Panc1 (cell line): ENCODE data around the gene ADGRD1. TPM values are rescaled to one million over a fixed set of nuclear protein-coding genes. Genes with fewer than 3 reads are reported as not detected.

ENCODE experiments used
- ATAC-seq: fragments of 200-7000 bp; cut with Tn5 transposase; 2 replicates; pipeline ENCODE4 v1.9.1; 2020; ENCODE audit warnings: mild to moderate bottlenecking, moderate library complexity
- BruUV-seq: library from RNA; stranded (reverse); fragments of 400-500 nt; replicated peaks from 2 replicates; lab custom pipeline; 2021; lab: Mats Ljungman, UMichigan
- CTCF ChIA-PET: fragments of 300-600 bp; sonication (Branson Sonifier 250); formaldehyde crosslinking; loops from one replicate; lab custom pipeline; 2022; ENCODE audit warnings: antibody characterized with exemption; lab: Charles Lee
- POLR2A ChIA-PET: fragments of 300-600 bp; sonication (Branson Sonifier 250); formaldehyde crosslinking; loops from one replicate; lab custom pipeline; 2022; ENCODE audit warnings: antibody characterized with exemption; lab: Charles Lee
- DNase-seq: peaks from one replicate; pipeline ENCODE4 v3.0.0-alpha.2; 2010; ENCODE audit warnings: low read depth, low spot score
- H3K27ac ChIP-seq: 2 replicates; pipeline ENCODE4 v1.5.1; 2011; ENCODE audit warnings: mild to moderate bottlenecking, low read length, inconsistent platforms
- H3K27me3 ChIP-seq: fragments of 200-500 bp; sonication (Bioruptor generic); 2 replicates; pipeline ENCODE4 v1.6.0; 2014; ENCODE audit warnings: low read length, inconsistent platforms; ENCODE audit not compliant: control insufficient read depth, insufficient read depth
- H3K36me3 ChIP-seq: fragments of 200-500 bp; sonication (Bioruptor generic); 2 replicates; pipeline ENCODE4 v1.5.1; 2014; ENCODE audit warnings: inconsistent platforms, mild to moderate bottlenecking, low read length, moderate library complexity; ENCODE audit not compliant: control insufficient read depth, insufficient read depth
- H3K4me1 ChIP-seq: 2 replicates; pipeline ENCODE4 v1.5.1; 2011; ENCODE audit warnings: inconsistent platforms, mild to moderate bottlenecking, low read length, moderate library complexity; ENCODE audit not compliant: control insufficient read depth, insufficient read depth
- H3K4me3 ChIP-seq, 2 experiments: 2 replicates each; pipeline ENCODE4 v1.5.1; 2011 to 2012; ENCODE audit warnings: low read depth in 2 of 2, low read length in 2 of 2, mild to moderate bottlenecking in 2 of 2, inconsistent platforms in 1 of 2, moderate library complexity in 1 of 2
- H3K9me3 ChIP-seq: fragments of 200-500 bp; sonication (Bioruptor generic); 2 replicates; pipeline ENCODE4 v1.5.1; 2014; ENCODE audit warnings: low read depth, mild to moderate bottlenecking, inconsistent platforms, low read length, moderate library complexity; ENCODE audit not compliant: control insufficient read depth, insufficient read depth
- CTCF ChIP-seq: fragments of 450-650 bp; IDR thresholded peaks from 2 replicates; pipeline ENCODE4 v1.5.1; 2017; ENCODE audit warnings: mild to moderate bottlenecking
- POLR2AphosphoS5 ChIP-seq: IDR thresholded peaks from 2 replicates; pipeline ENCODE4 v1.6.1; 2012; ENCODE audit warnings: mild to moderate bottlenecking, low read depth, low read length, moderate library complexity
- SIN3A ChIP-seq: IDR thresholded peaks from 2 replicates; pipeline ENCODE4 v1.6.1; 2012; ENCODE audit warnings: low read depth, mild to moderate bottlenecking, low read length, moderate library complexity, borderline replicate concordance; ENCODE audit not compliant: insufficient read depth
- TCF7L2 ChIP-seq: IDR thresholded peaks from 2 replicates; pipeline ENCODE4 v1.6.1; 2011; ENCODE audit warnings: mild to moderate bottlenecking, low read depth, low read length, inconsistent platforms
- in situ Hi-C: cut with HindIII; loops from 2 replicates; pipeline ENCODE4 v1.10.0; 2016; ENCODE audit warnings: low sequenced_read_pairs, low pct_unique_long_range_greater_than_20kb
- intact Hi-C: fragments of 100-400 bp; cut with micrococcal nuclease; formaldehyde crosslinking; loops from one replicate; pipeline ENCODE4 v1.10.0; 2022; ENCODE audit not compliant: unreplicated experiment
- total RNA-seq: library from RNA; stranded (reverse); gene quantifications from one replicate; pipeline ENCODE4 v1.2.1, GENCODE V29; 2021; ENCODE audit not compliant: unreplicated experiment
- TF ChIP-seq, protein P1 (sequence below), 2 experiments: IDR thresholded peaks; 2 replicates each; pipeline ENCODE4 v1.6.1; 2011 to 2012; ENCODE audit warnings: low read depth in 2 of 2, control low read depth in 1 of 2, low read length in 1 of 2, mild to moderate bottlenecking in 1 of 2, moderate library complexity in 1 of 2; ENCODE audit not compliant: insufficient read depth in 1 of 2

ADGRD1 gene
- total RNA-seq, 1 experiment from 2014 or later: 0.21 TPM

- no peaks in the 10 kb centered on the region for H3K9me3 ChIP-seq
- in situ Hi-C loops (no loop called here), intact Hi-C loops (no loop called here)
- peaks cover 5% of the 10 kb centered on the region; the same call in 1 of the 2 replicates for H3K27me3 ChIP-seq
- BruUV-seq: no TSS peak
- TF ChIP-seq POLR2AphosphoS5: no peak
- no peak for TF ChIP-seq SIN3A
- TF ChIP-seq, protein P1, sequence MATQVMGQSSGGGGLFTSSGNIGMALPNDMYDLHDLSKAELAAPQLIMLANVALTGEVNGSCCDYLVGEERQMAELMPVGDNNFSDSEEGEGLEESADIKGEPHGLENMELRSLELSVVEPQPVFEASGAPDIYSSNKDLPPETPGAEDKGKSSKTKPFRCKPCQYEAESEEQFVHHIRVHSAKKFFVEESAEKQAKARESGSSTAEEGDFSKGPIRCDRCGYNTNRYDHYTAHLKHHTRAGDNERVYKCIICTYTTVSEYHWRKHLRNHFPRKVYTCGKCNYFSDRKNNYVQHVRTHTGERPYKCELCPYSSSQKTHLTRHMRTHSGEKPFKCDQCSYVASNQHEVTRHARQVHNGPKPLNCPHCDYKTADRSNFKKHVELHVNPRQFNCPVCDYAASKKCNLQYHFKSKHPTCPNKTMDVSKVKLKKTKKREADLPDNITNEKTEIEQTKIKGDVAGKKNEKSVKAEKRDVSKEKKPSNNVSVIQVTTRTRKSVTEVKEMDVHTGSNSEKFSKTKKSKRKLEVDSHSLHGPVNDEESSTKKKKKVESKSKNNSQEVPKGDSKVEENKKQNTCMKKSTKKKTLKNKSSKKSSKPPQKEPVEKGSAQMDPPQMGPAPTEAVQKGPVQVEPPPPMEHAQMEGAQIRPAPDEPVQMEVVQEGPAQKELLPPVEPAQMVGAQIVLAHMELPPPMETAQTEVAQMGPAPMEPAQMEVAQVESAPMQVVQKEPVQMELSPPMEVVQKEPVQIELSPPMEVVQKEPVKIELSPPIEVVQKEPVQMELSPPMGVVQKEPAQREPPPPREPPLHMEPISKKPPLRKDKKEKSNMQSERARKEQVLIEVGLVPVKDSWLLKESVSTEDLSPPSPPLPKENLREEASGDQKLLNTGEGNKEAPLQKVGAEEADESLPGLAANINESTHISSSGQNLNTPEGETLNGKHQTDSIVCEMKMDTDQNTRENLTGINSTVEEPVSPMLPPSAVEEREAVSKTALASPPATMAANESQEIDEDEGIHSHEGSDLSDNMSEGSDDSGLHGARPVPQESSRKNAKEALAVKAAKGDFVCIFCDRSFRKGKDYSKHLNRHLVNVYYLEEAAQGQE (IDR thresholded peaks at IDR 0.05; ENCODE audit: insufficient read depth in 1 of 2, low read depth in 2 of 2, low read length in 1 of 2): no peak
- TF ChIP-seq TCF7L2: no peak
- TF ChIP-seq CTCF: no peak
- no peak overlapping the region for H3K27ac ChIP-seq
- no peaks in the 10 kb centered on the region for H3K36me3 ChIP-seq
- CTCF ChIA-PET: no interaction called here
- POLR2A ChIA-PET: no interaction called here
- no peaks in the 10 kb centered on the region for H3K4me1 ChIP-seq
- no peak for ATAC-seq
- no peak overlapping the region for H3K4me3 ChIP-seq
- no peak for DNase-seq
Observed at GRCh38 chr12:131018808-131019397, 65.2 kb downstream of the ADGRD1 start.

GRCh38 chr12:131020326-131021153 lies 66.8 kb downstream of the ADGRD1 start:
- Histone ChIP-seq H3K36me3 (no peaks in the 10 kb centered on the region), H3K27ac (no peak overlapping the region), H3K4me1 (no peaks in the 10 kb centered on the region), H3K4me3 (no peak overlapping the region), H3K27me3 (peaks cover 5% of the 10 kb centered on the region; the same call in 1 of the 2 replicates), H3K9me3 (no peaks in the 10 kb centered on the region)
- ChIA-PET CTCF (no interaction called here), POLR2A (no interaction called here)
- intact Hi-C loops: no loop called here
- in situ Hi-C loops: no loop called here
- no peak for ATAC-seq
- no peak for DNase-seq
- TF ChIP-seq, protein P1 (IDR thresholded peaks at IDR 0.05; ENCODE audit: insufficient read depth in 1 of 2, low read depth in 2 of 2, low read length in 1 of 2): no peak
- no peak for TF ChIP-seq POLR2AphosphoS5
- no peak for TF ChIP-seq TCF7L2
- no peak for TF ChIP-seq SIN3A
- TF ChIP-seq CTCF: no peak
- no TSS peak for BruUV-seq
